KOPT-K1 (cell line): ENCODE data around the gene TFR2.

Experiments used
- H3K27ac ChIP-seq: fragments of 200-600 bp; sonication (generic); 2 replicates; pipeline ENCODE4 v1.5.1; 2016; ENCODE audit warnings: antibody characterized with exemption, mild to moderate bottlenecking, low read depth, low read length; ENCODE audit not compliant: poor library complexity, severe bottlenecking
- H3K36me3 ChIP-seq: fragments of 200-600 bp; sonication (generic); 2 replicates; pipeline ENCODE4 v1.5.1; 2017; ENCODE audit warnings: antibody characterized with exemption, mild to moderate bottlenecking, low read length, moderate library complexity; ENCODE audit not compliant: insufficient read depth
- H3K9me3 ChIP-seq: fragments of 200-600 bp; sonication (generic); 2 replicates; pipeline ENCODE4 v1.5.1; 2017; ENCODE audit warnings: antibody characterized with exemption, low read length, mild to moderate bottlenecking; ENCODE audit not compliant: insufficient read depth, poor library complexity, severe bottlenecking

TFR2 gene

DNA sequence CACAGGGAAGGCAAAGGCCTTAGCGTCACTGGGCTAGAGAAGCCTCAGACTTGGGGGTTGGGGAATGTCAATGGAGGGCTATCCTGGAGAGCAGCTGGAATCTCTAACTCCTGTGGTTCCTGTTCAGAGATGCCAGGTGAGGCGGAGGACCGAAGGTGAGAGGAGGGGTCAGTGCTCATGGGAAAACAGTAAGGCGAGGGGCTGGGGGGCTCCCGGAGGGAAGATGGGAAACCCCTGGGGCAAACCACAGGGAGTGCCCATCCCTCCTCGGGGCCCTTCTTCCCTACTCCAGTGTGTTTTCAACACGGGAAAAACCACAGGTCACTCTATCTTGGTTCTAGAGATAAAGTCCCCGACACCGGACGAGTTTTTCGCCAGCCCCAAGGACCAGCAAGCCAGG is 58.7 kb downstream of the TFR2 start:
- Histone ChIP-seq H3K36me3 (peaks cover 54% of the 10 kb centered on the region), H3K9me3 (no peaks in the 10 kb centered on the region), H3K27ac (peak overlapping the region; percentile 95)

DNA sequence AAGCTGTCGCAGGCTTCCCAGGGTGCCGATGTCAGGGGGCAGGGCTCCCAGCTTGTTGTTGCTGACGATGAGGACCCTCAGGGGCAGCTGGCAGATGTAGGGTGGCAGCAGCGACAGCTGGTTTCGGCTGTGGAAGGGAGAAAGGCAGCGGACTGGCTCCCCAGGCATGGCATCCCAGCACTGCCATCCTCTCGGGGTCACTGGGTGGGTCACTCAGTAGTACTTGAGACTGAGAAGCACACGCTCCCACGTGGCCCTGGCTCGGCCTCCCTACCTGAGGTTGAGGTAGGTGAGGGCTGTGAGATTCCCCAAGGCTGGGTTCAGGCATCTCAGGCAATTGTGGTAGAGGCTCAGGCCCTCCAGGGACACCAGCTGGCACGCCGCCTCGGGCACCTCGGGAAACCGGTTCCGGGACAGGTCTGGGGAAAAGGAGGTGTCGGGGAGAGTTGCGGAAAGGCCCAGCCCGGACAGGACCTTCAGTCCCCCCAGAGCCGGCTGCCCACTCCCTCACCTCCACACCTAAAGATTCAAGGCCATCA is 59.2 kb downstream of the TFR2 start:
- Histone ChIP-seq H3K27ac (peak overlapping the region; percentile 95), H3K9me3 (no peaks in the 10 kb centered on the region), H3K36me3 (peaks cover 59% of the 10 kb centered on the region)

DNA sequence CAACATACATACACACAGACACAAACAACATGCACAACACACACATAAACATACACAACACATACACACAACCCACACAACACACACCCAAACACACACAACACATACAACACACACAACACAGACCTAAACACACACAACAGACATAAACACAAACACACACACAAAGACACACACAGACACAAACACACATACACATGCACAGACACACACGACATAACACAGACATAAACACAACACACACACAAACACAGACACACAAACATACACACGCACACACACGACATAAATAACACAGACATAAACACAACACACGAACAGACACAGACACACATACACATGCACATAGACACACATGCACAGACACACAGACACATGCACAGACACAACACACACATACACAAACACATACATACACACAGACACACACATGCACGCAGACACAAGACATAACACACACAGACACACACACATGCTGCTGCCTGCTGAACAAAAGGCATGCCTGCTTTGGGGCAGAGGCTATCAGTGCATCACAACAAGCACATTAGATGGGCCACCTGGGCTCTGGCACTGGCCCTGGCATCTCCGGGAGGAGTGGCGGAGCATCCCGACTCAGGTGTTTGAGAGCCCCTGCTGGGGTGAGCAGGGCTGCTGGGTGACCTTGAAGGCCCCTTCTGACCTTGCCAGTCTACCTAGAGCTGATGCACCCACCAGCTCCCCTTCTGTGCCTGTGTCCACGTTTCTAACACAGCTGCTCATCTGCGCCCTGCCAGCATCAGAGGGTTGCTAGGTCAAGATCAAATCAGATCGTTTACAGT is 60.7 kb downstream of the TFR2 start:
- H3K27ac ChIP-seq = no peak overlapping the region
- peaks cover 73% of the 10 kb centered on the region for H3K36me3 ChIP-seq
- H3K9me3 ChIP-seq = no peaks in the 10 kb centered on the region

DNA sequence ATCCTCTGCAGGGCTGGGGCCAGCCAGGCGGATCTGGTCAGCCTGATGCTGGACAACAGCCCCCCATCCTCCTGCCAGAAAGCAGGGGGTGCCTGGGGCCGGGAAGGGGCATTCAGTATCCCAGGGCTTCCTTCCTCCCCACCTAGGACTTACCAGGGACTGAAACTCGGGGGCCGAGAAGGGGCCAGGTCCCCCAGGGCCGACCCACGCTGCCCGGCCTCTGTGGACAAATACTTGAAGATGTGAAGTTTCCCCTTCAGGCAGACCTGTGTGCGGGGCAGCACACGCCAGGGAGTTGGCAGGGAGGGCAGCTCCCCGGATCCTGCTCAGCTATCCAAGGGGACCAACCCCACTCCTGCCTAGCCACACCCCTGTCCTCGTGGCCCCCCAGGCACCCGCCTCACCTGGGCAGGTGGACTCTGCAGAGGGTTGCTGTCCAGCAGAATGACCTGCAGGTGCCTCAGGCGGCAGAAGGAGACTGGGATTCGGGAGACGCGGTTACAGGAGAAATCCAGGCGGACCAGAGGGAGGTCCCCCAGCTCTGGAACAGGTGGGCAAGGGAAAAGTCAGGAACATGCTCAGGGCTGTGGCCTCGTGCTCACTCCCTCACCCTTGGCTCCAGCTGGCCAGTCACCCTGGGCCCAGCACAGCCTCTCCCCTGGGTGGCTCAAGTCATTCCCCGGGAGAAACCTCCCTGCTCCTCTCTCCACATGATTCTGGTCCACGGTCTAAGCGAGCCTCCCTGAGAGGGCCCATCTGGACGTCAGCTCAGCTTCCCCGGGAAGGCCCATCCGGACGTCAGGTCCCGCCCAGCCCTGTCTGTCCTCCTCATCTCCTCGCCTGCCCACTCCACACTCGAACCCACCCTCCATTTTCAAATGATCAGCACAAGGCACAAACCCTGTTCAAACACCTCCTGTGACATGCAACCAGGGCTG is 62.8 kb downstream of the TFR2 start:
- H3K27ac ChIP-seq = no peak overlapping the region
- peaks cover 90% of the 10 kb centered on the region for H3K36me3 ChIP-seq
- no peaks in the 10 kb centered on the region for H3K9me3 ChIP-seq

DNA sequence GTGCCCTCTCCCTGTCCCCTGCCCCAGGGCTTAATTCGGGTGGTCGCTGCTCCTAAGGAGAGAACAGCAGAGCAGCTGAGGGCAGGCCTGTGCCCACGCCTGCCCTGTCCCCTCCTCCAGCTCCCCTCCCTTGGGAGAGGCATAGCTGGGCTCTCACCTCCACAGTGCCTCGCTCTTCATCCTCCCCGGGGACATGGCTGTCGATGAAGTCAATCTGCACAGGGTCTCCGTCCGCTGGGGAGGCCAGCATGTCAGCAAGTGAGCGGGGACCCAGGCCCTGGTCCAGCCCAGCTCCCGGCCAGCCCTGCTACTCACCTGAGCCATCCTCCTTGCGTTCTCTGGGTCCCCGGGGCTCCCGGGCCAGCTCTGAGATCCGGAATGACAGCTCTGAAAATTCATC is 63.8 kb downstream of the TFR2 start:
- Histone ChIP-seq H3K27ac (no peak overlapping the region), H3K36me3 (peaks cover 94% of the 10 kb centered on the region), H3K9me3 (no peaks in the 10 kb centered on the region)

DNA sequence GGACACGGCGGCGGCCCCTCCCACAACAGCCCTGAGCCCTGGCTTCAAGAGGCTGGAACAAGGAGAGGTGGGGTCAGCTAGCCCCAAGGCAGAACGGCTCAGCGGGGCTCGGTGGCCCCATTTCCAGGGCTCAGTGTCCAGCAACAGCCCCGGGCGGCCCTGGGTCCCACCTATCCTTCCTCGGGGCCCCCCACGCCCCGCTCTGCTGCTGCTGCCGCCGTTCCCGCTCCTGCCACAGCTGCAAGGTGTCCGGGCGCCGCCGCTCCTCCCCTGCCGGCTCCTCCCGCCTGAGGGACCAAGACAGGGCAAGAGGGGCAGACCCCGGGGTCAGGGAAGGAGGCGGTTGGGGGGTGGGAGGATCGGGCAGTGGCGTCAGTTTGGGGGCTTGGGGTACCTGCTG is 64.2 kb downstream of the TFR2 start:
- Histone ChIP-seq H3K9me3 (no peaks in the 10 kb centered on the region), H3K36me3 (peaks cover 93% of the 10 kb centered on the region), H3K27ac (no peak overlapping the region)

DNA sequence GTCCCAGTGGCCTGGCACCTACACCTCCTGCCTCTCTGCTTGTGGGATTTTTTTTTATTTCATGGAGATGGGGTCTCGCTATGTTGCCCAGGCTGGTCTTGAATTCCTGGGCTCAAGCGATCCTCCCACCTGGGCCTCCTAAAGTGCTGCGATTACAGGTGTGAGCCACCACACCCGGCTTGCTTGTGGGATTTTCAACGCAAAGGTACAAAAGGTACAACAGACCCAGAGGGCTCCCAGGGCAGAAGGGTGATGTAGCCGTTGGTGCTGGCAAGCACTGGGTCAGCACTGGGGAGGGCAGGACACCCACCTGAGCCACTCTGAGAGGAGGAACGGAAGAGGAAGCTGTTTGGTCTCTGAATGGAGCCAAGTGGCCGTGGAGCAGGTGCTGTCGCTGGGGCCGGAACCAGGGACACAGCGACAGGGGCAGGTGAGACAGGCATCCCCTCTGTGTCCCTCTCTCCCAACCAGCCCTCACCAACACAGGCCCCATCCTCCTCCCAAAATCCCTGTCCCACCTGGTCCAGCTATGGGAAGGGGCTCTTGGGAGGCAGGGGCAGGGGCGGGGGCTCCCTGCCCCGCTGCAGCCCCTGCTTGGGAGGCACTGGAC is 64.9 kb downstream of the TFR2 start:
- Histone ChIP-seq H3K9me3 (no peaks in the 10 kb centered on the region), H3K36me3 (peaks cover 93% of the 10 kb centered on the region), H3K27ac (no peak overlapping the region)

DNA sequence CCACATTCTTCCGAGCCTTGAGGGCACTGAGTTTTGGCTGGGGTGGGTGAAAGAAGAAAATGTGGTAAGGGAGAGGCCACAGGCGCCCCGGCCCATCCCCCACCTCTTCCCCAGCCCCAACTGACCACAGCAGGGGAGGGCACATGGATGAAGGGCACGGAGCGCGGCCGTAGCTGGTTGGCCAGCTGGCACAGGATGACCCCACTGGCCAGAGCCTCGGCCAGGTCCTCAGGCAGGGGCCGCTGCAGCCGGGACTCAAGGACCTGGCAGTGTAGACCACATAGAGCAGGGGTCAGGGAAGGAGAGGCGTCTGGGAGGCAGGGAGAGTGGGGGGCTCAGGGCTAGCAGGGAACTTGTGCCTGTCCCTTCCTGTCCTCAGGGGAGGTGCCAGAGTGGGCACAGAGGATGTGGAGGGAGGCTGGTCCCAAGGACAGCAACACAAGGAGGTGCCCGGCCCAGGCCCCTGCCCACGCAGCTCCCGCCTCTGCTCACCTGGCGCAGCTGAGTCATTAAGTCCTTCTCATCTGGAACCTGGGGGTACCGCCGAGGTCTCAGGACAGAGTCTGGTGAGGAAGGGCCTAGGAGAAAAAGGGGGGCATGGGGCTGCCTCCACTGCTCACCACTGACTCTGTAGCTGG is 65.5 kb downstream of the TFR2 start:
- no peaks in the 10 kb centered on the region for H3K9me3 ChIP-seq
- peaks cover 87% of the 10 kb centered on the region for H3K36me3 ChIP-seq
- no peak overlapping the region for H3K27ac ChIP-seq

DNA sequence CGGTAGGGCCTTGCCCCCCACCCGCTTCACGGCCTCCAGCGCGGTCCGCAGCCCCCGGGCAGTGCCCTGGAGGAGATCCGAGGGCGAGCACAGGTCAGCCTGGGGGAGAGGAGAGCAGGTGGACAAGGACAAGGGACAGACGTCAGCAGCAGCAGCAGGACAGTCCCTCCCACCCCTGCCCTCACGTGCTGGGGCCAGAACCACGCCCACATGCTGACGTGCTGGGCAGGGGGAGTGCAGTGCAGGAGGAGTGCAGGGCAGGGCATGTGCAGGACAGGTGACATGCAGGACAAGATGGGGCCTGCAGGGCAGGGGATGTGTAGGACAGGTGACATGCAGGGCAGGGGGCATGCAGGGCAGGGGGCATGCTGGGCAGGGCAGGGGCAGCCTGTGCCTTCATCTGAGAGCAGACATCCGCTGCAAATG is 66.1 kb downstream of the TFR2 start:
- Histone ChIP-seq H3K9me3 (no peaks in the 10 kb centered on the region), H3K36me3 (peaks cover 80% of the 10 kb centered on the region), H3K27ac (no peak overlapping the region)

DNA sequence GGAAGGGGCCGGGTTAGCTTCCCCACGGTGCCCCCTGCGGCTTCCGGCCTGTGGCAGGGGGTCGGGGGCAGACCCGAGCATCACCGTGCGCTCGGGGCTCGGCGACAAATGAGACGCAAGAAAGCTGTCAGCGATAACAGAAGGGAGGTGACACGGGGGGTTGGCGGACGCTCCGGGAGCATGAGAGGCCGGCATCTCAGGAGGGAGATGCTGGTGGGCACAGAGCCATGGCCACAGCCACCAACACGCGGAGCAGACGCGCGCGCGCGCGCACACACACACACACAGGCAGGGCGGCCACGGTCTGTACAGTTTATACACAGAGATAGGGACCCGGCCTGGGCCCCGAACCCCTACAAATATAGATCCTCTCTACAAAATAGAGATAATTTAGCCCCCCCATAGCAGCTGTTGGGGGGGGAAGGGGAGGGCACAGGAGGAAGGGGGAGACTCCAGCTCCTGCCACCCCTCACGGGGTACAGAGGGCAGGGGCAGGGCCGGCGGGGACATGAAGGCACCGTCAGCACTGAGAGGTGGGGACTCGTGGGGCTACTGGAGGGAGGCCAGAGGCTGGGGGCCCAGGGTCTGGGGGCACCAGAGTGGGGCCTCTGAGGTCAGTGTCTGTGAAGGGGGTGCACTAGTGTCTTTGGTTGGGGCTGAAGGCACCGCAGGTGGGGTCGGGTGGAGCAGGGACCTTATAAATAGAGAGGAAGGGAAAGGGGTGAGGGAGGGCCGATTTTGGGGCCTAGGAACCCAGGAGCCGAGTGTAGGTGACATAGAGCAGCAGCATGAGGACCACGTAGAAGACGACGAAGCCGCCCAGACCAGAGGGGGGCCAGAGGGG is 66.8 kb downstream of the TFR2 start:
- no peak overlapping the region for H3K27ac ChIP-seq
- H3K36me3 ChIP-seq = peaks cover 74% of the 10 kb centered on the region
- no peaks in the 10 kb centered on the region for H3K9me3 ChIP-seq

DNA sequence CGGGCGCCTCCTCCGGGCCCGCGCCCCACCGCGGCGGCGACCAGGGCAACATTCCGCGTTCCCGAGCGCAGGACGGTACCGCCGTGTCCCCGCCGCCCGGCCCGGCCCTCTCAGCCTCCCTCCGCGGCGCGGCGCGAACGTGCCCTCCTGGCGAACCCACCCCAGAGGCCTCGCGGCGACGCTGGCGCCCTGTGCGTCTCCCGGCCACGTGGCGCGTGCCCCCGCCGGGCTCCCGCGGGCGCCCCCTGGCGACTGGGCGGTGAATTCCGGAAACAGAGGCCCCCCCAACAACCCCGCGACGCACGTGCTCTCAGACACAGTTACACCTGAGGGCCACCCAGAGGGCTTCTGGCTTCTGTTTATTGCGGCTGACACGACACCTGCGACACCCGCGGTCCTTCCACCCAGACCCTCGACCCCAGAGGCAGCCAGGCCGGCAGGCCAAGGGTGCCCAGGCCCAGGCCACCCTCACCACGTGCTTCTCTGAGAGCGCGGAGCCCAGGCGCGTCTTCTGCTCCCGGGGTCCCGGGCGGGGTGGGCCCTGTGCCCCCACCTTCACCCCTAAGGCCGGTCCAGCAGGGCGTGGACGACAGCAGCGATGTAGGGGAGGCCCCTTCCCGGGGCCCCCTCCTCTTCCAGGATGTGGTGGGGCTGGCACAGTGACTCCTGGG is 67.5 kb downstream of the TFR2 start, which contains the start of gene SAP25:
Gene SAP25 (minus strand): TSS at position 210 of the 671 bp plus-strand sequence. CDS start 158 bp downstream, at position 52.
- no peak within 1 kb of the TSS for H3K27ac ChIP-seq
- H3K36me3 ChIP-seq = peaks cover 66% of the 10 kb centered on the region
- no peaks in the 10 kb centered on the region for H3K9me3 ChIP-seq

DNA sequence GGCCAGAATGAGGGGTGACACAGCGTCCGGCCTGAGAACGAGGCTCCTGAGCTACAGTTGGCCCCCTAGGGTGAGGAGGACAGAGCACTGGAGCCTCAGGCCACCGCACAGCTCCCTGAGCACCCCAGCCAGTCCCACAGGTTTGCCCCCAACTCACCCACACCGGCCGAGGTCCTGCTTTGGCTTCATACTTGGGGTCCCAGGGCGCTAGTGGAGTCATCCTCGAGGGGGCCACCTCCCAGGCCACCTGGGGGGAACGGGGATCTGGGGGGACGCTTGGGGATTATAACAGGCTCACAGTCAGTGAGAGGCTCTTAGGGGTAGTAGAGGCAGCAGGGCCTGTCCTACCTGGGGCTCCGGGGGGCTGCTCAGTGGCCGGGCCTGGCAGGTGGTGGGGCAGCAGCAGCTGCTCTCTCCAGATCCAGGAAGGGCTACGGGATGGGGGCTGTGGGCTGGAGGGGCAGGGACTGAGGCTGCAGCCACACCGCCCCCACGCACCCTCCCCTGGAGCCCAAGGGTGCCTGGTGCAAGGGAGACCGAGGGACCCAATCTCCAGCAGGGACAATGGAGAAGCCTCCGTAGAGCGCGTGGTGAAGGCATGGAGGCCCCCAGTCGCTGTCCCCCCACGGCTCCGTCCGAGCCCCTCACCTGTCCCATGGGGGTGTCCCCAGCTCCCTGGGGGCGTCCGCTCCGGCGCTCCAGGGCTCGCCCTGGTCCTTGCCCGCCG is 68.2 kb downstream of the TFR2 start:
- Histone ChIP-seq H3K36me3 (peaks cover 59% of the 10 kb centered on the region), H3K9me3 (no peaks in the 10 kb centered on the region), H3K27ac (no peak overlapping the region)
